NCI-H82 (cell line): ENCODE data around the gene PRG2.
"Not testable (repeated sequence)": the region's sequence is repeated elsewhere in the genome, so short reads cannot be mapped to it uniquely, and the experiment has no call there.

ENCODE experiments used
- DNase-seq: peaks from one replicate; lab custom pipeline; 2025; lab: John Stamatoyannopoulos, UW

The PRG2 gene

GRCh38 chr11:57419146-57419545 is 28.7 kb upstream of the PRG2 start:
- DNase-seq = no peak

- DNase-seq = no peak
Measured at GRCh38 chr11:57418131-57418530, 27.7 kb upstream of the PRG2 start.

- DNase-seq = no peak
Measured at GRCh38 chr11:57417056-57417455, 26.6 kb upstream of the PRG2 start.

GRCh38 chr11:57416436-57416835 is 26.0 kb upstream of the PRG2 start:
- no peak for DNase-seq

- DNase-seq = no peak
Measured at GRCh38 chr11:57414612-57415212, 24.3 kb upstream of the PRG2 start.

GRCh38 chr11:57413681-57414080 is 23.2 kb upstream of the PRG2 start:
- no peak for DNase-seq

- DNase-seq = no peak
Measured at GRCh38 chr11:57410287-57410686, 19.8 kb upstream of the PRG2 start.

- no peak for DNase-seq
Measured at GRCh38 chr11:57409321-57410100, 19.1 kb upstream of the PRG2 start.

- DNase-seq = no peak
Measured at GRCh38 chr11:57408771-57409170, 18.3 kb upstream of the PRG2 start.

GRCh38 chr11:57407941-57408475 is 17.6 kb upstream of the PRG2 start:
- no peak for DNase-seq

- no peak for DNase-seq
Measured at GRCh38 chr11:57407010-57407920, 16.8 kb upstream of the PRG2 start.

GRCh38 chr11:57406337-57406904 is 16.0 kb upstream of the PRG2 start:
- no peak for DNase-seq

GRCh38 chr11:57405271-57405860 is 14.9 kb upstream of the PRG2 start:
- DNase-seq = no peak

- DNase-seq = no peak
Measured at GRCh38 chr11:57403802-57404147, 13.3 kb upstream of the PRG2 start.

GRCh38 chr11:57403003-57403801 is 12.8 kb upstream of the PRG2 start:
- DNase-seq = not testable (repeated sequence)

- DNase-seq = peak; percentile 47
Measured at GRCh38 chr11:57402188-57403002, 11.9 kb upstream of the PRG2 start.

- DNase-seq = no peak
Measured at GRCh38 chr11:57399972-57400578, 9.6 kb upstream of the PRG2 start.

GRCh38 chr11:57399221-57399620 is 8.8 kb upstream of the PRG2 start:
- DNase-seq = no peak

- DNase-seq = no peak
Measured at GRCh38 chr11:57397394-57397990, 7.0 kb upstream of the PRG2 start.
